Mucosa of rectum (tissue), 2 donors: Measurements from ENCODE around the gene RSAD2.
"Not testable (repeated sequence)": the region's sequence is repeated elsewhere in the genome, so short reads cannot be mapped to it uniquely, and the experiment has no call there.

Experiments
- H3K27ac ChIP-seq, 2 donors: one replicate each; pipeline ENCODE4 v1.7.0; 2013; ENCODE audit warnings: inconsistent platforms in 2 of 2, low read depth in 2 of 2, low read length in 2 of 2
- H3K27me3 ChIP-seq, 2 donors: one replicate each; pipeline ENCODE4 v1.7.0; 2013; ENCODE audit warnings: low read length in 2 of 2; ENCODE audit not compliant: control insufficient read depth in 2 of 2, insufficient read depth in 2 of 2
- H3K36me3 ChIP-seq, 2 donors: one replicate each; pipeline ENCODE4 v1.7.0; 2013; ENCODE audit warnings: low read length in 2 of 2; ENCODE audit not compliant: control insufficient read depth in 2 of 2, insufficient read depth in 2 of 2
- H3K4me1 ChIP-seq, 2 donors: one replicate each; pipeline ENCODE4 v1.7.0; 2013; ENCODE audit warnings: low read length in 2 of 2, mild to moderate bottlenecking in 1 of 2; ENCODE audit not compliant: control insufficient read depth in 2 of 2, insufficient read depth in 2 of 2
- H3K4me3 ChIP-seq, 2 donors: one replicate each; pipeline ENCODE4 v1.7.0; 2013; ENCODE audit warnings: low read length in 2 of 2
- H3K9ac ChIP-seq, 2 donors: one replicate each; pipeline ENCODE4 v1.7.0; 2013; ENCODE audit warnings: low read length in 2 of 2, low read depth in 1 of 2, mild to moderate bottlenecking in 1 of 2
- H3K9me3 ChIP-seq, 2 donors: one replicate each; pipeline ENCODE4 v1.7.0; 2013; ENCODE audit warnings: low read length in 2 of 2; ENCODE audit not compliant: control insufficient read depth in 2 of 2
- donor health status: healthy.
- donor health status: Normal muscosa, but diverticular disease.

RSAD2 gene

DNA sequence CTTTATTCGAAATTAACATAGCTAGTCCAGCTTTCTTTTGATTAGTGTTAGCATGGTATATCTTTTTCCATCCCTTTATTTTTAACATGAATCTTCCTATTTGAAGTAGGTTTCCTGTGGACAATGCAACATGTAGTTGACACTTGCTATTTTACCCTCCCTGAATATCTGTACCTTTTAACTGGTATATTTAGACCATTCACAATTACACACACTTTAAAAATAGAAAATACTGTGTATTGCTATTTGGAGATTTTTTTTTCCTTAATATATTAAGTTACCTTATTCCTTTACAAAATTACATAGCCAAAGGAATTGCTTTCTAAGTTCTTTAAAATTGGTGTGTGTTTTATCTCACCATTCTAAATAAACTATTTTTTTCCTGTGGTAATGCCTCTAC lies 54.6 kb downstream of the RSAD2 start:
- H3K36me3 ChIP-seq = no peaks in the 10 kb centered on the region
- no peak overlapping the region for H3K9ac ChIP-seq
- no peaks in the 10 kb centered on the region for H3K4me1 ChIP-seq
- no peak overlapping the region for H3K4me3 ChIP-seq
- no peak overlapping the region for H3K27ac ChIP-seq
- no peaks in the 10 kb centered on the region for H3K27me3 ChIP-seq
- H3K9me3 ChIP-seq = no peaks in the 10 kb centered on the region

DNA sequence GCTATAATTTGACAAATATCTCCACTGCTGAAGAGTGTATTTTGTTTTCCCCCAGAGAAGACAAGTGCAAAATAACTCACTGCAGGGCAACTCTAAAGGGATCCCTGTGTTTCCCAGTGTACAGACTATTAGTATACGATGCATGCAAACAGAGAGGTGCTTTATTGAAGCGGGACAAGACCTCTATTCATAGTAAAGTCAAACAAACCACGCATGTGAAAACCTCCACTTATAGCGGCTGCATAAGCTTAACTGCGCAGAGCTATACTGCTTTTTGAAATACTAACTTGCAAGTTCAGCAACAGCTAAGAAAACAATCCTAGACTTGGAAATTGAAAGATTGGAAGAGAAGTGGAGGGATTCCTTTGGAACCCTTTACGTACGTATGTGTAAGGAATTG lies 55.3 kb downstream of the RSAD2 start:
- H3K9ac ChIP-seq = no peak overlapping the region
- H3K36me3 ChIP-seq = no peaks in the 10 kb centered on the region
- no peak overlapping the region for H3K4me3 ChIP-seq
- H3K27me3 ChIP-seq = no peaks in the 10 kb centered on the region
- no peaks in the 10 kb centered on the region for H3K9me3 ChIP-seq
- no peaks in the 10 kb centered on the region for H3K4me1 ChIP-seq
- no peak overlapping the region for H3K27ac ChIP-seq

DNA sequence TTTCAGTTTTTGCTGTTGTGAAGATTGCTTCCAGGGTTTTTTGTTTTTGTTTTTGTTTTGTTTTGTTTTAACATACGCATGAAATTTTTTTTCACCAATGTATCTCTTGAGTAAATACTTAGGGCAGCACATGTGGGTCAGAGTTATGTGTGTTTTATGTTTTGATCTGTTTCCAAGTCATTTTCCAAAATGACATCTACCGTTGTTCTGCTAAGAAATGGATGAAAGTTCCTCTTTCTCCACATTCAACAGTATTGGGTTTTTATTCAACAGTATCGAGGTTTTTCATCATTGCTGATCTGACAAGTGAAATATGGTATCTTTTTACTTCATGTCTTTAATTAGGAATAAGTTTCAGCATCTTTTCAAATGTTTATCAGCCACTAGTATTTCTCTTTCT lies 56.3 kb downstream of the RSAD2 start:
- Histone ChIP-seq H3K4me1 (no peaks in the 10 kb centered on the region), H3K4me3 (no peak overlapping the region), H3K9me3 (no peaks in the 10 kb centered on the region), H3K27ac (no peak overlapping the region), H3K9ac (no peak overlapping the region), H3K36me3 (no peaks in the 10 kb centered on the region), H3K27me3 (no peaks in the 10 kb centered on the region)

DNA sequence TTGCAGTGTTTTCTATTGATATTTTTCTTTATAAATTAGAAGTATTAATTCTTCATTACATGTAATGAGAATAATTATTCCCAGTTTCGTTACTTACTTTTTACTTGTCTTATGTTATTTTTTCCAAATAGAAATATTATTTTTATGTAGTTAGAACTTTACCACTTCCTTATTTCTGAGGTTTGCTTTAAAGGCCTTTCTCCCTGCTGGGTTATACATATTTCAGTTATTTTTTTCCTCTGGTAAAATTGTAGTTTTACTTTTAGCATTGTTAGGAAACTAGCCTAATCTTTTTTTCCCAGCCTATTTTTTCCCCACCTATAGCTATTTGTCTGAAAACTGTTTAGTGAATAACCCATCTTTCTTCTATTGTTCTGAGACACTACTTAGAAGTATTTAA lies 56.8 kb downstream of the RSAD2 start:
- no peaks in the 10 kb centered on the region for H3K27me3 ChIP-seq
- no peaks in the 10 kb centered on the region for H3K36me3 ChIP-seq

DNA sequence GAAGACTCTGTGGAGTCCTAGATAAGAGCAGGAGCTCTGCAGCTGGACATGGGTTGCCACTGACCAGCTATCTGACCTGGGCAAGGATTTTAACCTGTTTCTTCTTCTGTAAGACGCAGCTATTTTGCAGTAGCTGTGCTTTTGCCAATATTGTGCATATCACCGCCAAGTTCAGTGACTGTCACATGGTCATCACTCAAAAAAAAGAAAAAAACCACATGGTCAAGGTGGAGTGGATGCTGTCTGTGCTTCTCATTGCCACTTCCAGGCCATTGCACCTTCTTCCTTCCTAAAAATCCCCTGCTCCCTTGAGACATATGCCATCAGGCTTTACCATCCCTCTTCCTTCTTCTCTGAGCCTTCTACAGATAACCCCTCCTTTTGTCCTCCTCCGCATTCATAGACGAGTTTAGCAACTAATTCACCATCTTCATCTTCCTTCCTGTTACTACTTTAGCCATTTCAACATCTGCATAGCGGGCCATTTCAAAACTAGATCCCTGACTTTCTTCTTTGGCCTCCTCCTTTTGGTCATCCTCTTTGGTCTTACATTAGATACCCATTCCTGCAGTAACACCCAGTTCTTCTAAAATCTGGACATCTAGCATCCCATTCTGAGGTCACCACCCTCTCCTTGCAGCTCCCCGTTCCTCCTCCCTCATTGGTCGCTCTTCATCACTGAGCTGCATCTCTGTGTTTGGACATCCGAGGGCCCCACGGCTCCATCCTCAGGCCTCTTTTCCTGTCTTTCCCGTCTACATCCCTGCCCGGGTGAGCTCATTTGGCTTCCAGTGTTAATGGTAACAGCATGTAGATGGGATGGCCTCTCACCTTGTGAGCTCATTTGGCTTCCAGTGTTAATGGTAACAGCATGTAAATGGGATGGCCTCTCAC lies 57.4 kb downstream of the RSAD2 start:
- H3K36me3 ChIP-seq = no peaks in the 10 kb centered on the region
- no peak overlapping the region for H3K4me3 ChIP-seq
- no peak overlapping the region for H3K9ac ChIP-seq
- no peak overlapping the region for H3K27ac ChIP-seq
- no peaks in the 10 kb centered on the region for H3K4me1 ChIP-seq
- H3K9me3 ChIP-seq = no peaks in the 10 kb centered on the region
- H3K27me3 ChIP-seq = no peaks in the 10 kb centered on the region

More for the DNA sequence above, 56.8 kb downstream of the RSAD2 start:
- Histone ChIP-seq H3K27ac (no peak overlapping the region), H3K9me3 (no peaks in the 10 kb centered on the region), H3K4me1 (no peaks in the 10 kb centered on the region), H3K9ac (no peak overlapping the region), H3K4me3 (no peak overlapping the region)

DNA sequence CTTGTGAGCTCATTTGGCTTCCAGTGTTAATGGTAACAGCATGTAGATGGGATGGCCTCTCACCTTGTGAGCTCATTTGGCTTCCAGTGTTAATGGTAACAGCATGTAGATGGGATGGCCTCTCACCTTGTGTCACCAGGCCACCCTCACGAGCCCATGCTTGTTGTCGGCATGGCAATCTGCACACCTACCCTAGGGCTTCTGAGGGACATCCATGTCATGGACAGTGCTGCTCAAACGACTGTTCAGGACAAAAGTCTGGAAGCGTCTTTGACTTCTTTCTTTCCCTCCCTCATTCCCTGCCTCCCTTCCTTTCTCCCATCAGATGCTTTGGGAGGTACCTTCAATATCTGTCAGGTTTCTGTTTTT lies 58.1 kb downstream of the RSAD2 start:
- H3K4me3 ChIP-seq, H3K4me1 ChIP-seq, H3K9ac ChIP-seq, H3K27me3 ChIP-seq, H3K27ac ChIP-seq, H3K36me3 ChIP-seq, H3K9me3 ChIP-seq: not testable (repeated sequence)

DNA sequence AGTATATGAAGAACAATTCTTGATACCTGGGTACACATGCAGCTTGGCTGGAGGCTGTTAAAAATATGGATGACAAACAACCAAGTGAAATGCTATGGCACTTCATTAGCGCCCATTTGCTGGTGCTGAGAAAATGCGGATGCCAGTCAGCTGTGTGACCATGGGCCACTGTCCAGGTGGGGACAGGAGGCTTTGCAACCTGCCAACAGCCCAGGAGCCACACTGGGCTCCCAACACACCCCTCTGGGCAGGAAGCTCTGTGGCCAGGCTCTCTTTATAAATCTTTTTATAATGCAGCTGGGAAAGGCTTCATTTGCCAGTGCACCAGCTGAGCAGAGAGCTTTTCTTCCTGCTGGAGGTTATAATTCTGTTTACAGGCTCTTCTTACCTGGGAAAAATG lies 59.6 kb downstream of the RSAD2 start:
- H3K4me1 ChIP-seq = no peaks in the 10 kb centered on the region
- H3K36me3 ChIP-seq = no peaks in the 10 kb centered on the region
- H3K27ac ChIP-seq = no peak overlapping the region
- H3K9ac ChIP-seq = no peak overlapping the region
- no peaks in the 10 kb centered on the region for H3K27me3 ChIP-seq
- H3K9me3 ChIP-seq = no peaks in the 10 kb centered on the region
- H3K4me3 ChIP-seq = no peak overlapping the region

DNA sequence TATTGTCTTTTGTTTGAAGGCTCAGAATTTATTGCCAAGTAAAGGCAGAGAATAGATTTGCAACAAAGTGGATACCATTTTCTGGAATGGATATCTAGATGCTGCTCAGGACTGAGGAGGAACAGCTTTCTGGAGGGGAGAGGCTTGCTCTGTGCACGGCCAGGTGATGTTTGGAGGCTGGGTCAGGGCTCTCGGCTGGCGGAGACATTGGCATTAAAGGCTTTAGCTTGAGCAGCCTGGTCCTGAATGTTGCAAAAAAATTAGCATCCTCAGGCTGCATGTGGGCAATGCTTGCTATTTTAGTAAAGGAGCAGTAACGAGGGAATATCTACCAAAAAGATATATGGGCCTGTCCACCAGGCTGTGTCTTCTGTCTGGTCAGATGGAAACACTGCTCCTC lies 60.0 kb downstream of the RSAD2 start:
- H3K27ac ChIP-seq = no peak overlapping the region
- H3K4me3 ChIP-seq = no peak overlapping the region
- no peaks in the 10 kb centered on the region for H3K4me1 ChIP-seq

DNA sequence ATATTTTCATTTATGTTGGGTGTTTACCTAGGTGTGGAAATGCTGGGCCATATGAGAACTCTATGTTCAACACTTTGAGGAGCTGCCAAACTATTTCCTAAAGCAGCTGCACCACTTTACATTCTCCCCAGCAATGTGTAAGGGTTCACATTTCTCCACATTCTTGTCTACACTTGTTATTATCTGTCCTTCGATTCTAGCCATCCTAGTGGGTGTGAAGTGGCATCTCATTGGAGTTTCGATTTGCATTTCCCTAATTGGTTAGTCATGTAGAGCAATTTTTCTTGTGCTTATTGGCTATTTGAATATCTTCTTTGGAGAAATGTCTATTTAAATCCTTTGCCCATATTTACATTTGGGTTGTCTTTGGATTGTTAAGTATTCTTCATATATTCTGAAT lies 61.5 kb downstream of the RSAD2 start:
- Histone ChIP-seq H3K36me3 (peaks cover 0 to 9% of the 10 kb centered on the region in 2 donors), H3K4me1 (no peaks in the 10 kb centered on the region), H3K27ac (no peak overlapping the region), H3K9ac (no peak overlapping the region), H3K9me3 (no peaks in the 10 kb centered on the region), H3K4me3 (no peak overlapping the region), H3K27me3 (no peaks in the 10 kb centered on the region)

More for the DNA sequence above, 60.0 kb downstream of the RSAD2 start:
- Histone ChIP-seq H3K9ac (no peak overlapping the region), H3K36me3 (no peaks in the 10 kb centered on the region), H3K9me3 (no peaks in the 10 kb centered on the region), H3K27me3 (no peaks in the 10 kb centered on the region)

DNA sequence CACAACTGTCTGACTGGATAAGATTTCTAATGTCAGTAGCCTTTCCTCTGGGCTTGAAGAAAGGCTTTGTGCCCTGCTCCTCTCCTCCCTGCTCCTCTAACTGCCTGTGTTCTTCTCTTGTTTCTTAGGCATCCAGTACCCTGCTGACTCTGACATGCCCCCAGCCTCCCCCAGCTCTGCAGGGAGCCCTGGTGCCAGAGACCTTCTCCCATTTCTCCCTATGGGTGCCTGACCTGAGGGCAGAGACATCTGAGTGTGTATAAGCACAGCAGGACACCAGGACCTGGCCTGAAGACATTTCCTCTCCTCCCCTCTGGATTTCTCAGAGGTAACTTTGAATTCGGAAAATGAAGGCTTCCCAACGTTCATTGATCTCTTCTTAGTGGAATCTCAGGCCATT lies 63.2 kb downstream of the RSAD2 start:
- Histone ChIP-seq H3K9ac (no peak overlapping the region), H3K27me3 (no peaks in the 10 kb centered on the region), H3K36me3 (peaks cover 0 to 9% of the 10 kb centered on the region in 2 donors), H3K9me3 (no peaks in the 10 kb centered on the region), H3K4me1 (no peaks in the 10 kb centered on the region), H3K4me3 (no peak overlapping the region), H3K27ac (no peak overlapping the region)
